DOHH2 (cell line): ENCODE measurements around the gene UNC5B.

Experiments
- H3F3A ChIP-seq: fragments of 200-600 bp; sonication (generic), shearing (Covaris generic); 2 replicates; pipeline ENCODE4 v1.6.0; 2016; ENCODE audit warnings: antibody characterized with exemption, mild to moderate bottlenecking; ENCODE audit not compliant: control insufficient read depth, insufficient read depth
- H3K27ac ChIP-seq: fragments of 200-600 bp; sonication (generic); 2 replicates; pipeline ENCODE4 v1.5.1; 2014; ENCODE audit warnings: low read depth, mild to moderate bottlenecking, low read length, moderate library complexity
- H3K27me3 ChIP-seq: fragments of 200-600 bp; sonication (generic); 2 replicates; pipeline ENCODE4 v1.6.1; 2014; ENCODE audit warnings: mild to moderate bottlenecking, low read length, mixed read lengths; ENCODE audit not compliant: control insufficient read depth
- H3K36me3 ChIP-seq: fragments of 200-600 bp; sonication (generic); 2 replicates; pipeline ENCODE4 v1.6.1; 2014; ENCODE audit warnings: mild to moderate bottlenecking, low read length, moderate library complexity, mixed read lengths; ENCODE audit not compliant: control insufficient read depth
- H3K4me1 ChIP-seq: fragments of 200-600 bp; sonication (generic); 2 replicates; pipeline ENCODE4 v1.6.1; 2014; ENCODE audit warnings: mild to moderate bottlenecking, low read length, mixed read lengths; ENCODE audit not compliant: control insufficient read depth
- H3K4me2 ChIP-seq: fragments of 200-600 bp; sonication (generic); 2 replicates; pipeline ENCODE4 v1.6.0; 2014; ENCODE audit warnings: mild to moderate bottlenecking, low read length, moderate library complexity
- H3K4me3 ChIP-seq: fragments of 200-600 bp; sonication (generic); 2 replicates; pipeline ENCODE4 v1.5.1; 2014; ENCODE audit warnings: mild to moderate bottlenecking, low read length, mixed read lengths
- H3K79me2 ChIP-seq: fragments of 200-600 bp; sonication (generic); 2 replicates; pipeline ENCODE4 v1.6.1; 2014; ENCODE audit warnings: mild to moderate bottlenecking, low read length, mixed read lengths; ENCODE audit not compliant: control insufficient read depth
- H3K9me2 ChIP-seq: fragments of 200-600 bp; sonication (generic); replicated peaks from 2 replicates; pipeline ENCODE4 v1.6.1; 2014; ENCODE audit warnings: mild to moderate bottlenecking, low read length, mixed read lengths; ENCODE audit not compliant: control insufficient read depth
- H3K9me3 ChIP-seq: fragments of 200-600 bp; sonication (generic); 2 replicates; pipeline ENCODE4 v1.6.1; 2014; ENCODE audit warnings: antibody characterized with exemption, low read length, mixed read lengths; ENCODE audit not compliant: control insufficient read depth, insufficient read depth
- H4K20me1 ChIP-seq: fragments of 200-600 bp; sonication (generic); 2 replicates; pipeline ENCODE4 v1.6.0; 2014; ENCODE audit warnings: low read depth, mild to moderate bottlenecking, antibody characterized with exemption, low read length, moderate library complexity; ENCODE audit not compliant: control insufficient read depth, insufficient read depth
- EZH2phosphoT487 ChIP-seq: fragments of 200-600 bp; sonication (generic); IDR thresholded peaks from 2 replicates; pipeline ENCODE4 v1.6.1; 2017; ENCODE audit warnings: borderline replicate concordance, mild to moderate bottlenecking, antibody characterized with exemption, low read length, moderate library complexity, mixed read lengths
- TF ChIP-seq, protein P1 (sequence below): fragments of 200-600 bp; sonication (generic); IDR thresholded peaks from one replicate; pipeline ENCODE4 v1.5.1; 2014; ENCODE audit warnings: antibody characterized with exemption, mild to moderate bottlenecking, low read depth, low read length; ENCODE audit not compliant: poor library complexity, severe bottlenecking

UNC5B gene

DNA sequence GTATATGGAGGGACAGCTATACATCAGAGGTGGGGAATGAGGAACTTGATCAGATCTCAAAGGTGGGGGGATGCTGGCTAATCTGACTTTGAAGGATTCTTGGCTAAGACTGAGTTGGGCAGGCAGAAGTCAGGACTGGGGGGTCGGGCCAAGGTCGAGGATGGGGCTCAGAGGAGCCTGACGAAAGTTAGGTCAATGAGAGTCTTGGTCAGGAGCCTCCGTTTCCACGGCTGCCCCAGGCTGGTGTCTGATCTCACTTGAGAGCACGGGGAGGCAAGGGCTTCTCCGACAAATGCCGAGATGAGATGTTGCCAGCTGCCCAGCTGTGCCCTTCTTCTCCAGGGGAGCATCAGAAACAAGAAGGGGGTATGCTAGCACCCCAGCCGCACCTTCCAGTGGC lies 112.4 kb downstream of the UNC5B start:
- Histone ChIP-seq H3K4me1 (peaks cover 12% of the 10 kb centered on the region), H3F3A (no peaks in the 10 kb centered on the region), H3K27me3 (no peaks in the 10 kb centered on the region), H4K20me1 (no peaks in the 10 kb centered on the region), H3K9me2 (no peaks in the 10 kb centered on the region), H3K9me3 (no peaks in the 10 kb centered on the region), H3K79me2 (no peaks in the 10 kb centered on the region), H3K4me2 (no peak overlapping the region), H3K27ac (no peak overlapping the region), H3K36me3 (peaks cover 14% of the 10 kb centered on the region), H3K4me3 (no peak overlapping the region)
- TF ChIP-seq, protein P1, sequence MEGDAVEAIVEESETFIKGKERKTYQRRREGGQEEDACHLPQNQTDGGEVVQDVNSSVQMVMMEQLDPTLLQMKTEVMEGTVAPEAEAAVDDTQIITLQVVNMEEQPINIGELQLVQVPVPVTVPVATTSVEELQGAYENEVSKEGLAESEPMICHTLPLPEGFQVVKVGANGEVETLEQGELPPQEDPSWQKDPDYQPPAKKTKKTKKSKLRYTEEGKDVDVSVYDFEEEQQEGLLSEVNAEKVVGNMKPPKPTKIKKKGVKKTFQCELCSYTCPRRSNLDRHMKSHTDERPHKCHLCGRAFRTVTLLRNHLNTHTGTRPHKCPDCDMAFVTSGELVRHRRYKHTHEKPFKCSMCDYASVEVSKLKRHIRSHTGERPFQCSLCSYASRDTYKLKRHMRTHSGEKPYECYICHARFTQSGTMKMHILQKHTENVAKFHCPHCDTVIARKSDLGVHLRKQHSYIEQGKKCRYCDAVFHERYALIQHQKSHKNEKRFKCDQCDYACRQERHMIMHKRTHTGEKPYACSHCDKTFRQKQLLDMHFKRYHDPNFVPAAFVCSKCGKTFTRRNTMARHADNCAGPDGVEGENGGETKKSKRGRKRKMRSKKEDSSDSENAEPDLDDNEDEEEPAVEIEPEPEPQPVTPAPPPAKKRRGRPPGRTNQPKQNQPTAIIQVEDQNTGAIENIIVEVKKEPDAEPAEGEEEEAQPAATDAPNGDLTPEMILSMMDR, result no peak
- TF ChIP-seq EZH2phosphoT487, result no peak

DNA sequence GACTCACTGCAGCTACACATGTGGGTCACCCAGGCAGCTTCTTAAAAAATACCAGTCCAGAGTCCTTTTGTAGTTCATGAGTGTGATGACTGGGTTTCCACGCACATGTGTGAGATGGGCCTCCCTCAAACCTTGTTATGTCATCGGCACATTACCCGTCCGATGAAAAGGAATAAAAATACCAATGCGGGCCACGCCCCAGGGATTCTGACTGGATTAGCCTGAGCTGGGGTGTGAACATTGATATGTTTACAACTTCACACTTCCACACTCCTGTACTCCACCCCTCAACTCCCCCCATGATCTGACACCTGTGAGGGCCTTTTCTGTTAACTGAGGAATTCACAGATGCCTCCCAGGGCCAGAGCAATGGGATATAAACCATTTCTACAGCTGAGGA lies 112.9 kb downstream of the UNC5B start:
- TF ChIP-seq EZH2phosphoT487, result no peak
- TF ChIP-seq, protein P1, result no peak

DNA sequence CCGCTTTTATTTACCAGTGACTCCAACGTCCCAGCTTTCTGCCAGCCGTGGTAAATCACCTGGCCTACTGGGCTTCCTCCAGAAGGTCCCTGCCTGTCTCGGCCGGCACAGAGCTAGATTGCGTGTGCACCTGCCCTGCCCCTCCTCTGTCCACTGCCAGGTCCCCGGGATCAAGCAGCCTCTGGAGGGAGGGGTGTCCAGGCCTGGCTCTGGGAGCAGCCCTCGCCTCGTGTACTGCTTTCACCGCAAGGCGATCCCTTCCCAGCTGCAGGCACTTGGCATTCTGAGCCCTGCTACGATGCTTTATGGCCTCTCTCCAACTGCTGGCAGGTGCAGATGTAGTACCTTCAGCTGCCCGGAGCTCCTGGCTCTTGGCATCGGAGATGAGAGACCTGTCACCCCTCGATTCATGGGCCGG lies 114.1 kb downstream of the UNC5B start:
- H3K27me3 ChIP-seq, result no peaks in the 10 kb centered on the region
- H3K4me2 ChIP-seq, result no peak overlapping the region
- no peak for TF ChIP-seq EZH2phosphoT487
- TF ChIP-seq, protein P1, result no peak
- H3K9me3 ChIP-seq, result no peaks in the 10 kb centered on the region
- H3K4me1 ChIP-seq, result peaks cover 8% of the 10 kb centered on the region
- H3K27ac ChIP-seq, result no peak overlapping the region
- peaks cover 14% of the 10 kb centered on the region for H3K36me3 ChIP-seq
- H3K79me2 ChIP-seq, result no peaks in the 10 kb centered on the region
- H4K20me1 ChIP-seq, result no peaks in the 10 kb centered on the region
- no peaks in the 10 kb centered on the region for H3F3A ChIP-seq
- no peaks in the 10 kb centered on the region for H3K9me2 ChIP-seq
- H3K4me3 ChIP-seq, result no peak overlapping the region

More for the DNA sequence above, 112.9 kb downstream of the UNC5B start:
- Histone ChIP-seq H3K27me3 (no peaks in the 10 kb centered on the region), H3K4me2 (no peak overlapping the region), H3K4me3 (no peak overlapping the region), H3K27ac (no peak overlapping the region), H3K9me3 (no peaks in the 10 kb centered on the region), H3F3A (no peaks in the 10 kb centered on the region), H3K9me2 (no peaks in the 10 kb centered on the region), H3K79me2 (no peaks in the 10 kb centered on the region), H4K20me1 (no peaks in the 10 kb centered on the region), H3K4me1 (peaks cover 8% of the 10 kb centered on the region), H3K36me3 (peaks cover 14% of the 10 kb centered on the region)
